GM23338 (cell line): ENCODE measurements around the gene RAMACL. TPM values are rescaled to one million over a fixed set of nuclear protein-coding genes. Genes with fewer than 3 reads are reported as not detected.

ENCODE experiments used
- ATAC-seq: fragments of 200-7000 bp; cut with Tn5 transposase; 3 replicates; pipeline ENCODE4 v1.9.1; 2020
- DNase-seq: peaks from one replicate; pipeline ENCODE4 v3.0.0-alpha.2; 2015; ENCODE audit warnings: low spot score
- H2AFZ ChIP-seq: fragments of 200-600 bp; sonication (generic); 2 replicates; pipeline ENCODE4 v1.8.0; 2016; ENCODE audit warnings: antibody characterized with exemption, mild to moderate bottlenecking, moderate library complexity
- H3F3A ChIP-seq: fragments of 200-600 bp; sonication (generic); replicated peaks from 2 replicates; pipeline ENCODE4 v1.8.0; 2017; ENCODE audit warnings: antibody characterized with exemption, mixed run types, low read depth
- H3K27ac ChIP-seq: fragments of 200-600 bp; sonication (generic); 2 replicates; pipeline ENCODE4 v1.6.1; 2016; ENCODE audit warnings: low read depth
- H3K27me3 ChIP-seq: fragments of 200-600 bp; sonication (generic); 2 replicates; pipeline ENCODE4 v1.8.0; 2016; ENCODE audit warnings: mild to moderate bottlenecking, mixed run types, moderate library complexity; ENCODE audit not compliant: insufficient read depth
- H3K36me3 ChIP-seq: fragments of 200-600 bp; sonication (generic); 2 replicates; pipeline ENCODE4 v1.8.0; 2016; ENCODE audit warnings: mild to moderate bottlenecking; ENCODE audit not compliant: insufficient read depth
- H3K4me1 ChIP-seq: fragments of 200-600 bp; sonication (generic); 2 replicates; pipeline ENCODE4 v1.8.0; 2016; ENCODE audit warnings: mild to moderate bottlenecking, moderate library complexity; ENCODE audit not compliant: insufficient read depth
- H3K4me2 ChIP-seq: fragments of 200-600 bp; sonication (generic); 2 replicates; pipeline ENCODE4 v1.7.1; 2017; ENCODE audit warnings: mixed run types
- H3K4me3 ChIP-seq: fragments of 200-600 bp; sonication (generic); 2 replicates; pipeline ENCODE4 v1.6.1; 2016; ENCODE audit warnings: mixed run types
- H3K79me2 ChIP-seq: fragments of 200-600 bp; sonication (generic); replicated peaks from 2 replicates; pipeline ENCODE4 v1.8.0; 2017; ENCODE audit warnings: mild to moderate bottlenecking; ENCODE audit not compliant: insufficient read depth
- H3K9me2 ChIP-seq: fragments of 200-600 bp; sonication (generic); 2 replicates; pipeline ENCODE4 v1.8.0; 2017; ENCODE audit not compliant: insufficient read depth
- H4K20me1 ChIP-seq: fragments of 200-600 bp; sonication (generic); replicated peaks from 2 replicates; pipeline ENCODE4 v1.8.0; 2017; ENCODE audit warnings: mild to moderate bottlenecking; ENCODE audit not compliant: insufficient read depth
- H3K27ac Mint-ChIP-seq: 2 replicates; pipeline ENCODE4 v1.8.0; 2020; ENCODE audit warnings: inconsistent platforms, mild to moderate bottlenecking, moderate library complexity, mixed read lengths
- H3K27me3 Mint-ChIP-seq: 3 replicates; pipeline ENCODE4 v1.8.0; 2022; ENCODE audit warnings: low read depth, mild to moderate bottlenecking, moderate library complexity, mixed read lengths, inconsistent platforms; ENCODE audit not compliant: insufficient read depth, poor library complexity
- H3K36me3 Mint-ChIP-seq: 3 replicates; pipeline ENCODE4 v1.8.0; 2021; ENCODE audit warnings: low read depth, mild to moderate bottlenecking, inconsistent platforms, moderate library complexity, mixed read lengths
- H3K4me1 Mint-ChIP-seq: 3 replicates; pipeline ENCODE4 v1.8.0; 2020; ENCODE audit warnings: mild to moderate bottlenecking, inconsistent platforms, mixed read lengths
- H3K4me3 Mint-ChIP-seq: 3 replicates; pipeline ENCODE4 v1.8.0; 2021; ENCODE audit warnings: moderate library complexity, mild to moderate bottlenecking, inconsistent platforms, mixed read lengths
- H3K9me3 Mint-ChIP-seq: 3 replicates; pipeline ENCODE4 v1.8.0; 2020; ENCODE audit warnings: moderate library complexity, mild to moderate bottlenecking, inconsistent platforms, mixed read lengths
- EZH2 ChIP-seq: fragments of 200-600 bp; sonication (generic); IDR thresholded peaks from one replicate; pipeline ENCODE4 v1.8.0; 2017; ENCODE audit warnings: antibody characterized with exemption, mild to moderate bottlenecking, low read depth; ENCODE audit not compliant: unreplicated experiment
- JUNB ChIP-seq: IDR thresholded peaks from one replicate; pipeline ENCODE4 v1.6.1; 2016; ENCODE audit warnings: antibody characterized with exemption; ENCODE audit not compliant: unreplicated experiment
- STAT1 ChIP-seq: IDR thresholded peaks from one replicate; pipeline ENCODE4 v1.6.1; 2016; ENCODE audit warnings: antibody characterized with exemption; ENCODE audit not compliant: unreplicated experiment
- ZNF114 ChIP-seq: fragments of 250-450 bp; sonication (Bioruptor Pico); IDR thresholded peaks from 2 replicates; pipeline ENCODE4 v1.5.0; 2020; ENCODE audit warnings: mild to moderate bottlenecking, moderate library complexity
- ZNF331 ChIP-seq: fragments of 250-450 bp; sonication (Bioruptor Pico); IDR thresholded peaks from 2 replicates; pipeline ENCODE4 v1.5.0; 2020; ENCODE audit warnings: low read depth, mild to moderate bottlenecking, moderate library complexity
- polyA plus RNA-seq: library from polyadenylated mRNA; unstranded; fragments of >200 nt; fragmentation: Nextera tagmentation; extraction: Ambion mirVana; gene quantifications from 2 replicates; pipeline ENCODE4 v1.2.1, GENCODE V29; 2016
- total RNA-seq: library from RNA; depleted of rRNA; stranded (reverse); fragments of >200 nt; shearing (Covaris generic); gene quantifications from 2 replicates; pipeline ENCODE4 v1.2.3, GENCODE V29; 2014
- TF ChIP-seq, protein P1 (sequence below): IDR thresholded peaks from one replicate; pipeline ENCODE4 v1.6.1; 2018; ENCODE audit warnings: antibody characterized with exemption; ENCODE audit not compliant: unreplicated experiment
- TF ChIP-seq, protein P2 (sequence below), 2 experiments: fragments of 200-600 bp in 1 of 2; sonication (generic) in 1 of 2; conservative IDR thresholded peaks; 2 replicates each; pipeline versions ENCODE4 v1.5.1 to v1.6.1; 2016 to 2017; ENCODE audit warnings: antibody characterized with exemption in 2 of 2, low read depth in 2 of 2, mild to moderate bottlenecking in 2 of 2, moderate library complexity in 1 of 2
- TF ChIP-seq, protein P3 (sequence below): fragments of 250-450 bp; sonication (Bioruptor Pico); IDR thresholded peaks from 2 replicates; pipeline ENCODE4 v1.5.0; 2020; ENCODE audit warnings: mild to moderate bottlenecking, moderate library complexity

The RAMACL gene
- total and polyA plus RNA-seq, 2 experiments from 2014 or later = 0.61 to 4.0 TPM

DNA sequence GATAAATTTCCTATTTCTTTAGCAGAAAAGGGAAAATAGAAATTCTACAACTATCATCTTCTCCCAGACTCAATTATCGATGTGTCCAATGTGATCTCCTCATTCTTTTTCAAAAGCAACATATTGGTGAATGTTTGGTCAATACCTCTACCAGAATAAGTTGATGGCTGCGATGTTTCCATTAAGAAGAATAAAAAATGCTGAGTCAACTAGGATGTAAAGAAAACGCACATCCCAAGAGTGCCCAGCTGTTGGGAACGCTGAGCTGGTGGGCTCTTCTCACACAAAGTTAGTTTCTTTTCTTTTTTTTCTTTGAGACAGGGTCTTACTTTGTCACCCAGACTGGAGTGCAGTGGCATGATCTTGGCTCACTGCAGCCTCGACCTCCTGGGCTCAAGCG is 39.8 kb downstream of the RAMACL start (continued):
- TF ChIP-seq, protein P1, sequence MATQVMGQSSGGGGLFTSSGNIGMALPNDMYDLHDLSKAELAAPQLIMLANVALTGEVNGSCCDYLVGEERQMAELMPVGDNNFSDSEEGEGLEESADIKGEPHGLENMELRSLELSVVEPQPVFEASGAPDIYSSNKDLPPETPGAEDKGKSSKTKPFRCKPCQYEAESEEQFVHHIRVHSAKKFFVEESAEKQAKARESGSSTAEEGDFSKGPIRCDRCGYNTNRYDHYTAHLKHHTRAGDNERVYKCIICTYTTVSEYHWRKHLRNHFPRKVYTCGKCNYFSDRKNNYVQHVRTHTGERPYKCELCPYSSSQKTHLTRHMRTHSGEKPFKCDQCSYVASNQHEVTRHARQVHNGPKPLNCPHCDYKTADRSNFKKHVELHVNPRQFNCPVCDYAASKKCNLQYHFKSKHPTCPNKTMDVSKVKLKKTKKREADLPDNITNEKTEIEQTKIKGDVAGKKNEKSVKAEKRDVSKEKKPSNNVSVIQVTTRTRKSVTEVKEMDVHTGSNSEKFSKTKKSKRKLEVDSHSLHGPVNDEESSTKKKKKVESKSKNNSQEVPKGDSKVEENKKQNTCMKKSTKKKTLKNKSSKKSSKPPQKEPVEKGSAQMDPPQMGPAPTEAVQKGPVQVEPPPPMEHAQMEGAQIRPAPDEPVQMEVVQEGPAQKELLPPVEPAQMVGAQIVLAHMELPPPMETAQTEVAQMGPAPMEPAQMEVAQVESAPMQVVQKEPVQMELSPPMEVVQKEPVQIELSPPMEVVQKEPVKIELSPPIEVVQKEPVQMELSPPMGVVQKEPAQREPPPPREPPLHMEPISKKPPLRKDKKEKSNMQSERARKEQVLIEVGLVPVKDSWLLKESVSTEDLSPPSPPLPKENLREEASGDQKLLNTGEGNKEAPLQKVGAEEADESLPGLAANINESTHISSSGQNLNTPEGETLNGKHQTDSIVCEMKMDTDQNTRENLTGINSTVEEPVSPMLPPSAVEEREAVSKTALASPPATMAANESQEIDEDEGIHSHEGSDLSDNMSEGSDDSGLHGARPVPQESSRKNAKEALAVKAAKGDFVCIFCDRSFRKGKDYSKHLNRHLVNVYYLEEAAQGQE = no peak
- TF ChIP-seq EZH2 (no peak), ZNF331 (CRISPR knock-in tag) (no peak), JUNB (no peak), ZNF114 (CRISPR knock-in tag) (no peak), STAT1 (no peak)

DNA sequence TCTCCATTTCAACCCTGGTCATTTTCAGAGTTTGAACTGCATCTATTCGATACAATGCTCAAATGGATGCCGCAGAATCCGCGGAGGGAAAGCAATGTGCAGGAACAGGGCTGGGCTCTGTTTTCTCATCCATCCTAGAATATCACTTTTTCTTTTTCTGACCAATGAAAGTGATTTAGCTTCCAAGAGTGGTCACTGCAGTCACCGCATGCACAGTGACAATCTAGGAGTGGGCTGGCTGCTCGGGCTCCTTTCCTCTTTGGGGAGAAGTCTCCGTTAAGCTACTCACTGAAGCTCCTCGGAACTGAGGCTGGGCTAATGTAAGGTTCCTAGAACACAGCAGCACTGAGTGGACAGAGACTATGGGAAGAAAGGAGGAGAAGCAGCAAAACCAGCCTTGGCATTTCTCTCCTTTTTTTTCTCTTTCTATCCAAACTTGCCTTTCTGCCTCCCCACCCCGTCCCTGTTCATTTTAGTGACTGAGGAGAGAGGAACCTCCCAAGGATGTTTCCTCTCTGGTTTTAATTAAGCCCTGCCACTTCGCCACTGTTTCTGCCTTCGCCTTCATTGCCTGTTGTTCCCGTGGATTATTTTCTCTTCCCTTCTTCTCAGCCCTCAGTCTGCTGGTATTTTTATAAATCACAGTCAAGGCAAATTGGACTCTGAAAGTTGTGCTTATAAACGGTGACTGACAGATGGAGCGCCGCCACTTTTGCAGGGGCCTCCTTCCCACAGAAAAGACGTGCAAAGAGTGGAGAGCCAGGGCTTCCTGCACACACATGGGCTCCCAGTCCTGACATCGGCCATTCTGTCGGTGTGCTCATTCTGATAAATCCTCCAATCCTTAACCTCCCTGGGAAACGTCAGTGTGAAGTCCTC is 41.1 kb downstream of the RAMACL start:
- no peak overlapping the region for H3K27ac Mint-ChIP-seq
- ATAC-seq = no peak
- H3K36me3 Mint-ChIP-seq = no peaks in the 10 kb centered on the region
- no peak for TF ChIP-seq JUNB
- TF ChIP-seq, protein P2, sequence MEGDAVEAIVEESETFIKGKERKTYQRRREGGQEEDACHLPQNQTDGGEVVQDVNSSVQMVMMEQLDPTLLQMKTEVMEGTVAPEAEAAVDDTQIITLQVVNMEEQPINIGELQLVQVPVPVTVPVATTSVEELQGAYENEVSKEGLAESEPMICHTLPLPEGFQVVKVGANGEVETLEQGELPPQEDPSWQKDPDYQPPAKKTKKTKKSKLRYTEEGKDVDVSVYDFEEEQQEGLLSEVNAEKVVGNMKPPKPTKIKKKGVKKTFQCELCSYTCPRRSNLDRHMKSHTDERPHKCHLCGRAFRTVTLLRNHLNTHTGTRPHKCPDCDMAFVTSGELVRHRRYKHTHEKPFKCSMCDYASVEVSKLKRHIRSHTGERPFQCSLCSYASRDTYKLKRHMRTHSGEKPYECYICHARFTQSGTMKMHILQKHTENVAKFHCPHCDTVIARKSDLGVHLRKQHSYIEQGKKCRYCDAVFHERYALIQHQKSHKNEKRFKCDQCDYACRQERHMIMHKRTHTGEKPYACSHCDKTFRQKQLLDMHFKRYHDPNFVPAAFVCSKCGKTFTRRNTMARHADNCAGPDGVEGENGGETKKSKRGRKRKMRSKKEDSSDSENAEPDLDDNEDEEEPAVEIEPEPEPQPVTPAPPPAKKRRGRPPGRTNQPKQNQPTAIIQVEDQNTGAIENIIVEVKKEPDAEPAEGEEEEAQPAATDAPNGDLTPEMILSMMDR (conservative IDR thresholded peaks at IDR 0.05; ENCODE audit: low read depth in 2 of 2) = no peak
- TF ChIP-seq, protein P3, sequence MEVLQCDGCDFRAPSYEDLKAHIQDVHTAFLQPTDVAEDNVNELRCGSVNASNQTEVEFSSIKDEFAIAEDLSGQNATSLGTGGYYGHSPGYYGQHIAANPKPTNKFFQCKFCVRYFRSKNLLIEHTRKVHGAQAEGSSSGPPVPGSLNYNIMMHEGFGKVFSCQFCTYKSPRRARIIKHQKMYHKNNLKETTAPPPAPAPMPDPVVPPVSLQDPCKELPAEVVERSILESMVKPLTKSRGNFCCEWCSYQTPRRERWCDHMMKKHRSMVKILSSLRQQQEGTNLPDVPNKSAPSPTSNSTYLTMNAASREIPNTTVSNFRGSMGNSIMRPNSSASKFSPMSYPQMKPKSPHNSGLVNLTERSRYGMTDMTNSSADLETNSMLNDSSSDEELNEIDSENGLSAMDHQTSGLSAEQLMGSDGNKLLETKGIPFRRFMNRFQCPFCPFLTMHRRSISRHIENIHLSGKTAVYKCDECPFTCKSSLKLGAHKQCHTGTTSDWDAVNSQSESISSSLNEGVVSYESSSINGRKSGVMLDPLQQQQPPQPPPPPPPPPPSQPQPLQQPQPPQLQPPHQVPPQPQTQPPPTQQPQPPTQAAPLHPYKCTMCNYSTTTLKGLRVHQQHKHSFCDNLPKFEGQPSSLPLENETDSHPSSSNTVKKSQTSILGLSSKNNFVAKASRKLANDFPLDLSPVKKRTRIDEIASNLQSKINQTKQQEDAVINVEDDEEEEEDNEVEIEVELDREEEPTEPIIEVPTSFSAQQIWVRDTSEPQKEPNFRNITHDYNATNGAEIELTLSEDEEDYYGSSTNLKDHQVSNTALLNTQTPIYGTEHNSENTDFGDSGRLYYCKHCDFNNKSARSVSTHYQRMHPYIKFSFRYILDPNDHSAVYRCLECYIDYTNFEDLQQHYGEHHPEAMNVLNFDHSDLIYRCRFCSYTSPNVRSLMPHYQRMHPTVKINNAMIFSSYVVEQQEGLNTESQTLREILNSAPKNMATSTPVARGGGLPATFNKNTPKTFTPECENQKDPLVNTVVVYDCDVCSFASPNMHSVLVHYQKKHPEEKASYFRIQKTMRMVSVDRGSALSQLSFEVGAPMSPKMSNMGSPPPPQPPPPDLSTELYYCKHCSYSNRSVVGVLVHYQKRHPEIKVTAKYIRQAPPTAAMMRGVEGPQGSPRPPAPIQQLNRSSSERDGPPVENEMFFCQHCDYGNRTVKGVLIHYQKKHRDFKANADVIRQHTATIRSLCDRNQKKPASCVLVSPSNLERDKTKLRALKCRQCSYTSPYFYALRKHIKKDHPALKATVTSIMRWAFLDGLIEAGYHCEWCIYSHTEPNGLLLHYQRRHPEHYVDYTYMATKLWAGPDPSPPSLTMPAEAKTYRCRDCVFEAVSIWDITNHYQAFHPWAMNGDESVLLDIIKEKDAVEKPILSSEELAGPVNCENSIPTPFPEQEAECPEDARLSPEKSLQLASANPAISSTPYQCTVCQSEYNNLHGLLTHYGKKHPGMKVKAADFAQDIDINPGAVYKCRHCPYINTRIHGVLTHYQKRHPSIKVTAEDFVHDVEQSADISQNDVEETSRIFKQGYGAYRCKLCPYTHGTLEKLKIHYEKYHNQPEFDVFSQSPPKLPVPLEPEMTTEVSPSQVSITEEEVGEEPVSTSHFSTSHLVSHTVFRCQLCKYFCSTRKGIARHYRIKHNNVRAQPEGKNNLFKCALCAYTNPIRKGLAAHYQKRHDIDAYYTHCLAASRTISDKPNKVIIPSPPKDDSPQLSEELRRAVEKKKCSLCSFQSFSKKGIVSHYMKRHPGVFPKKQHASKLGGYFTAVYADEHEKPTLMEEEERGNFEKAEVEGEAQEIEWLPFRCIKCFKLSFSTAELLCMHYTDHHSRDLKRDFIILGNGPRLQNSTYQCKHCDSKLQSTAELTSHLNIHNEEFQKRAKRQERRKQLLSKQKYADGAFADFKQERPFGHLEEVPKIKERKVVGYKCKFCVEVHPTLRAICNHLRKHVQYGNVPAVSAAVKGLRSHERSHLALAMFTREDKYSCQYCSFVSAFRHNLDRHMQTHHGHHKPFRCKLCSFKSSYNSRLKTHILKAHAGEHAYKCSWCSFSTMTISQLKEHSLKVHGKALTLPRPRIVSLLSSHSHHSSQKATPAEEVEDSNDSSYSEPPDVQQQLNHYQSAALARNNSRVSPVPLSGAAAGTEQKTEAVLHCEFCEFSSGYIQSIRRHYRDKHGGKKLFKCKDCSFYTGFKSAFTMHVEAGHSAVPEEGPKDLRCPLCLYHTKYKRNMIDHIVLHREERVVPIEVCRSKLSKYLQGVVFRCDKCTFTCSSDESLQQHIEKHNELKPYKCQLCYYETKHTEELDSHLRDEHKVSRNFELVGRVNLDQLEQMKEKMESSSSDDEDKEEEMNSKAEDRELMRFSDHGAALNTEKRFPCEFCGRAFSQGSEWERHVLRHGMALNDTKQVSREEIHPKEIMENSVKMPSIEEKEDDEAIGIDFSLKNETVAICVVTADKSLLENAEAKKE (CRISPR knock-in tag) = no peak
- TF ChIP-seq, protein P1 = no peak

More for the DNA sequence above, 41.1 kb downstream of the RAMACL start:
- no peak for DNase-seq
- H3K36me3 ChIP-seq = no peaks in the 10 kb centered on the region
- no peak overlapping the region for H3K27ac ChIP-seq
- no peak overlapping the region for H3K4me2 ChIP-seq
- no peaks in the 10 kb centered on the region for H3K9me2 ChIP-seq
- no peak overlapping the region for H3K4me3 Mint-ChIP-seq
- peaks cover 7% of the 10 kb centered on the region; the same call in 1 of the 2 replicates for H4K20me1 ChIP-seq
- peaks cover 10% of the 10 kb centered on the region for H3K27me3 Mint-ChIP-seq
- H2AFZ ChIP-seq = no peak overlapping the region
- H3K27me3 ChIP-seq = no peaks in the 10 kb centered on the region
- peaks cover 39% of the 10 kb centered on the region for H3K4me1 Mint-ChIP-seq
- H3K4me3 ChIP-seq = no peak overlapping the region
- peaks cover 12% of the 10 kb centered on the region for H3K4me1 ChIP-seq
- H3K9me3 Mint-ChIP-seq = no peaks in the 10 kb centered on the region
- peaks cover 44% of the 10 kb centered on the region for H3K79me2 ChIP-seq
- H3F3A ChIP-seq = no peaks in the 10 kb centered on the region
